ENCODE measurements around the gene PATZ1. TPM values are rescaled to one million over a fixed set of nuclear protein-coding genes. Genes with fewer than 3 reads are reported as not detected.
A peak's percentile ranks its signal among the peaks of the same experiment; 100 is the strongest.

PATZ1 gene
- polyA plus RNA-seq, 2 of the 4 experiments (the other 2 are of a cell fraction), result 16.4 to 18.2 TPM

DNA sequence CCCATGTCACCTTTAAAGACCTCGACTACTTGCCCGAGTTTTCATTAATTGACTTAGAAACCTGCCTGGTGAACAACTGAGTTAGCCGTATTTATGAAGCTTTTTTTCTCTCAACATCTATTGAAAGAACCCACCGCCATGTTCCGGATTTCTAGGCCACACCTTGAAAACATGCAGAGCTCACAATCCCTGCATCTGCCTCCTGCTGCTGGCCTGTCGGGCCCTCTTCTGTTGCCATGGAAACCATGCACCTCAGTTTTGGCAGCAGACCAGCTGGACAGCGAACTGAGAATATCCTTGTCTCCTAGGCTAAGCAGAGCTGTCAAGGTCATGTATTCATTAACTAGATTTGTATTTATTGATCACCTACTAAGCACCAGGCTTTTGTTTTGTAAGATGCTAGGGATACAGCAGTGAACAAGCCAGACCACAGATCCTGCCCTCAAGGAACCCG, 4.3 kb upstream of the PATZ1 start:
- WGBS (ENCODE audit: missing lambda C conversion rate), result 66% methylated on average over 8 of the region's 8 CpGs
- DNase-seq (ENCODE audit: low read depth in 1 of 2, low spot score in 1 of 2) (peak; percentile 27 to 34), FAIRE-seq (no peak), ATAC-seq (no peak)
- H3K4me1 ChIP-seq, result 0 out of 3 replicates have a peak, but pooled peaks cover 5% of the 10 kb centered on the region
- ChIA-PET CTCF (no interaction called here), POLR2A (no interaction called here)
- no peaks in the 10 kb centered on the region for H3K9me3 ChIP-seq
- no peak overlapping the region for H3K4me2 ChIP-seq
- no peak overlapping the region for H3K4me3 ChIP-seq
- no peak overlapping the region for H3K27ac ChIP-seq
- TF ChIP-seq MYC (IDR thresholded peaks at IDR 0.05; ENCODE audit: borderline replicate concordance, low read length), result no peak
- TF ChIP-seq, protein P1, sequence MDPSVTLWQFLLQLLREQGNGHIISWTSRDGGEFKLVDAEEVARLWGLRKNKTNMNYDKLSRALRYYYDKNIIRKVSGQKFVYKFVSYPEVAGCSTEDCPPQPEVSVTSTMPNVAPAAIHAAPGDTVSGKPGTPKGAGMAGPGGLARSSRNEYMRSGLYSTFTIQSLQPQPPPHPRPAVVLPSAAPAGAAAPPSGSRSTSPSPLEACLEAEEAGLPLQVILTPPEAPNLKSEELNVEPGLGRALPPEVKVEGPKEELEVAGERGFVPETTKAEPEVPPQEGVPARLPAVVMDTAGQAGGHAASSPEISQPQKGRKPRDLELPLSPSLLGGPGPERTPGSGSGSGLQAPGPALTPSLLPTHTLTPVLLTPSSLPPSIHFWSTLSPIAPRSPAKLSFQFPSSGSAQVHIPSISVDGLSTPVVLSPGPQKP (IDR thresholded peaks at IDR 0.05; ENCODE audit: low read depth, low read length), result no peak
- TF ChIP-seq MAFK (IDR thresholded peaks at IDR 0.05; ENCODE audit: partially characterized antibody), result no peak
- no peak for TF ChIP-seq HEYL (CRISPR knock-in tag; IDR thresholded peaks at IDR 0.05)
- no peak for TF ChIP-seq HOXB13 (CRISPR knock-in tag; IDR thresholded peaks at IDR 0.05; ENCODE audit: low read depth)
- TF ChIP-seq POLR2AphosphoS2 (conservative IDR thresholded peaks at IDR 0.05; ENCODE audit: low read length), result no peak
- TF ChIP-seq FOSB (CRISPR knock-in tag; IDR thresholded peaks at IDR 0.05), result no peak
- TF ChIP-seq JUN (IDR thresholded peaks at IDR 0.05), result no peak
- TF ChIP-seq PBX3 (IDR thresholded peaks at IDR 0.05), result no peak
- TF ChIP-seq REST (IDR thresholded peaks at IDR 0.05), result no peak
- no peak for TF ChIP-seq CHD2 (IDR thresholded peaks at IDR 0.05; ENCODE audit: low read length, partially characterized antibody)
- TF ChIP-seq ESRRA (IDR thresholded peaks at IDR 0.05; ENCODE audit: borderline replicate concordance, low read length), result no peak
- no peak for TF ChIP-seq RAD21 (conservative IDR thresholded peaks at IDR 0.05 in 1 of 2, IDR thresholded peaks at IDR 0.05 in 1 of 2)

DNA sequence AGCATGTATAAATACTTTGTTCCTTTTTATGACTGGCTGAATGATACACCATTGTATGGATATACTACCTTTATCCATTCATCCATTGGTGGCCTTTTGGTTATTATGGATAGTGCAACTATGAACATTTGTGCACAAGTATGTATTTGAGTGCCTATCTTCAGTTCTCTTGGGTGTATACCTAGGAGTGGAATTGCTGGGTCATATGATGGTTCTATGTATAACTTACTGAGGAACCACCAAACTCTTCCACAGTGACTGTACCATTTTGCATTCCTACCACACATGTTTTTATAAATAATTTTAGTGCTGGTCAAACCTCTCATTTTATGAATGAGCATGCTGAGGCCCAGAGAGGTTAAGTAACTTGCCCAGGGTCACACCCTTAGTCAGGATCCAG, 3.8 kb upstream of the PATZ1 start:
- H3K27ac ChIP-seq, result no peak overlapping the region
- POLR2A ChIA-PET, result no interaction called here
- FAIRE-seq, result no peak

More for the DNA sequence above, 3.8 kb upstream of the PATZ1 start:
- H3K9me3 ChIP-seq, result no peaks in the 10 kb centered on the region
- peaks cover 10% of the 10 kb centered on the region for H3K4me1 ChIP-seq
- DNase-seq (ENCODE audit: low read depth in 1 of 2, low spot score in 1 of 2) (no peak), ATAC-seq (no peak)
- no peak overlapping the region for H3K4me3 ChIP-seq
- CTCF ChIA-PET, result no interaction called here
- no peak overlapping the region for H3K4me2 ChIP-seq
- TF ChIP-seq POLR2A (IDR thresholded peaks at IDR 0.05; ENCODE audit: low read length) (no peak), POLR2AphosphoS2 (conservative IDR thresholded peaks at IDR 0.05; ENCODE audit: low read length) (no peak), KDM5A (IDR thresholded peaks at IDR 0.05) (no peak), ZC3H11A (IDR thresholded peaks at IDR 0.05) (no peak), CHD2 (IDR thresholded peaks at IDR 0.05; ENCODE audit: low read length, partially characterized antibody) (no peak), KDM1A (IDR thresholded peaks at IDR 0.05; ENCODE audit: low read depth) (no peak), ZSCAN20 (CRISPR knock-in tag; IDR thresholded peaks at IDR 0.05) (no peak), EHMT2 (IDR thresholded peaks at IDR 0.05; ENCODE audit: low read depth) (no peak), BCL3 (IDR thresholded peaks at IDR 0.05) (no peak)

Measured in A549 (cell line).